Stimulated activated CD8-positive, alpha-beta memory T cell treated with anti-CD3 and anti-CD28 coated beads, Interleukin-12 subunit alpha, Interleukin-12 subunit beta, amount 100 ng/mL, for 24 hours (primary cell): Measurements from ENCODE around the gene RNF7.
"Not testable (repeated sequence)": the region's sequence is repeated elsewhere in the genome, so short reads cannot be mapped to it uniquely, and the experiment has no call there.

Experiments
- DNase-seq: peaks from one replicate; pipeline ENCODE4 v3.0.0-alpha.2; 2020; ENCODE audit errors: extremely low read depth

Gene RNF7

GRCh38 chr3:141782386-141782932 is 44.4 kb downstream of the RNF7 start:
- no peak for DNase-seq

GRCh38 chr3:141783632-141784031 is 45.5 kb downstream of the RNF7 start:
- no peak for DNase-seq

- no peak for DNase-seq
Observed at GRCh38 chr3:141784096-141784495, 46.0 kb downstream of the RNF7 start.

- DNase-seq = no peak
Observed at GRCh38 chr3:141784531-141784930, 46.4 kb downstream of the RNF7 start.

GRCh38 chr3:141788149-141788548 is 50.1 kb downstream of the RNF7 start:
- no peak for DNase-seq

GRCh38 chr3:141788750-141789149 is 50.7 kb downstream of the RNF7 start:
- DNase-seq = not testable (repeated sequence)

- DNase-seq = no peak
Observed at GRCh38 chr3:141789281-141789680, 51.2 kb downstream of the RNF7 start.

- no peak for DNase-seq
Observed at GRCh38 chr3:141790171-141790570, 52.1 kb downstream of the RNF7 start.

- no peak for DNase-seq
Observed at GRCh38 chr3:141792495-141792894, 54.4 kb downstream of the RNF7 start.

GRCh38 chr3:141793476-141794260 is 55.6 kb downstream of the RNF7 start:
- no peak for DNase-seq

- peak; percentile 10 for DNase-seq
Observed at GRCh38 chr3:141795276-141795675, 57.2 kb downstream of the RNF7 start.

- DNase-seq = no peak
Observed at GRCh38 chr3:141795741-141796080, 57.6 kb downstream of the RNF7 start.

- peak; percentile 61 for DNase-seq
Observed at GRCh38 chr3:141796081-141796888, 58.2 kb downstream of the RNF7 start.
